H1 (cell line): Measurements from ENCODE around the gene ESYT2. TPM values are rescaled to one million over a fixed set of nuclear protein-coding genes. Genes with fewer than 3 reads are reported as not detected.

ENCODE experiments used
- CTCF ChIA-PET: fragments of 300-600 bp; sonication (Branson Sonifier 250); formaldehyde crosslinking; loops from one replicate; lab custom pipeline; 2021; ENCODE audit not compliant: partially characterized antibody; lab: Charles Lee
- POLR2A ChIA-PET: fragments of 300-600 bp; sonication (Branson Sonifier 250); formaldehyde crosslinking; loops from one replicate; lab custom pipeline; 2021; ENCODE audit warnings: inconsistent platforms; ENCODE audit not compliant: partially characterized antibody; lab: Charles Lee
- DNase-seq, 2 experiments: peaks; one replicate each; pipeline versions ENCODE4 v3.0.0 to v3.0.0-alpha.2; 2010 to 2022; ENCODE audit warnings: low spot score in 2 of 2, low read depth in 1 of 2, mixed read lengths in 1 of 2
- FAIRE-seq: peaks from 2 replicates; lab custom pipeline; 2011; peaks lifted over from hg19 to GRCh38; lab: Jason Lieb, UNC
- H2AFZ ChIP-seq: 2 replicates; pipeline ENCODE4 v1.8.1; 2012; ENCODE audit warnings: low read length, inconsistent platforms
- H2AK5ac ChIP-seq: 2 replicates; pipeline ENCODE4 v1.6.1; 2013; ENCODE audit warnings: low read depth, low read length
- H2BK120ac ChIP-seq: replicated peaks from 2 replicates; pipeline ENCODE3; 2013; ENCODE audit warnings: low read depth, low read length, inconsistent platforms
- H2BK12ac ChIP-seq: 2 replicates; pipeline ENCODE4 v1.6.1; 2013; ENCODE audit warnings: low read depth, low read length
- H2BK15ac ChIP-seq: 2 replicates; pipeline ENCODE4 v1.6.1; 2013; ENCODE audit warnings: low read length
- H2BK20ac ChIP-seq: 2 replicates; pipeline ENCODE4 v1.6.1; 2013; ENCODE audit warnings: low read length
- H2BK5ac ChIP-seq: 2 replicates; pipeline ENCODE4 v1.6.1; 2013; ENCODE audit warnings: low read depth, low read length
- H3K14ac ChIP-seq: 2 replicates; pipeline ENCODE4 v1.6.1; 2013; ENCODE audit warnings: inconsistent platforms; ENCODE audit not compliant: insufficient read length
- H3K18ac ChIP-seq: 2 replicates; pipeline ENCODE4 v1.6.1; 2013; ENCODE audit warnings: low read length; ENCODE audit errors: extremely low read depth
- H3K23ac ChIP-seq: 2 replicates; pipeline ENCODE4 v1.6.1; 2013; ENCODE audit warnings: inconsistent platforms; ENCODE audit not compliant: insufficient read length
- H3K23me2 ChIP-seq: 2 replicates; pipeline ENCODE4 v1.6.1; 2013; ENCODE audit warnings: low read depth, low read length
- H3K27ac ChIP-seq: 2 replicates; pipeline ENCODE4 v1.6.1; 2011; ENCODE audit warnings: low read depth, low read length, inconsistent platforms
- H3K27me3 ChIP-seq, 4 experiments: replicated peaks in 1 of 4; 1 replicate in 1 of 4; 2 replicates in 3 of 4; pipeline versions ENCODE4 v1.6.1 to v1.8.1; 2011 to 2013; ENCODE audit warnings: low read length in 3 of 4, mild to moderate bottlenecking in 3 of 4, inconsistent platforms in 2 of 4, mixed read lengths in 2 of 4, moderate library complexity in 1 of 4; ENCODE audit not compliant: control insufficient read depth in 3 of 4, insufficient read depth in 3 of 4; ENCODE audit errors: extremely low read depth in 1 of 4
- H3K36me3 ChIP-seq, 4 experiments: 2 replicates each; pipeline versions ENCODE4 v1.6.1 to v1.8.1; 2011 to 2013; ENCODE audit warnings: mild to moderate bottlenecking in 4 of 4, low read length in 3 of 4, moderate library complexity in 2 of 4, control low read depth in 1 of 4, inconsistent platforms in 1 of 4; ENCODE audit not compliant: insufficient read depth in 4 of 4, control insufficient read depth in 2 of 4
- H3K4ac ChIP-seq: replicated peaks from 2 replicates; pipeline ENCODE3; 2013; ENCODE audit warnings: low read length, low read depth, mixed read lengths, inconsistent platforms; ENCODE audit not compliant: insufficient read length
- H3K4me1 ChIP-seq, 4 experiments: replicated peaks in 1 of 4; 1 replicate in 1 of 4; 2 replicates in 3 of 4; pipeline versions ENCODE4 v1.6.1 to v1.8.1; 2011 to 2013; ENCODE audit warnings: low read length in 3 of 4, inconsistent platforms in 2 of 4, mixed read lengths in 1 of 4; ENCODE audit not compliant: insufficient read depth in 4 of 4, control insufficient read depth in 3 of 4
- H3K4me2 ChIP-seq, 2 experiments: 2 replicates each; pipeline versions ENCODE4 v1.6.1 to v1.8.1; 2011 to 2013; ENCODE audit warnings: low read depth in 2 of 2, low read length in 2 of 2, control low read depth in 1 of 2, inconsistent platforms in 1 of 2, mild to moderate bottlenecking in 1 of 2; ENCODE audit not compliant: insufficient read depth in 1 of 2
- H3K4me3 ChIP-seq, 4 experiments: fragments of 200-600, 300-600 bp in 1 of 4; sonication (generic), shearing (Covaris generic), sonication (Bioruptor Twin) in 1 of 4; 2 replicates each; pipeline versions ENCODE4 v1.5.1 to v1.8.1; 2011 to 2016; ENCODE audit warnings: low read length in 4 of 4, low read depth in 3 of 4, control low read depth in 2 of 4, inconsistent platforms in 2 of 4, mild to moderate bottlenecking in 2 of 4, mixed read lengths in 1 of 4, moderate library complexity in 1 of 4; ENCODE audit not compliant: insufficient read depth in 2 of 4; ENCODE audit errors: extremely low read depth in 1 of 4
- H3K56ac ChIP-seq: replicated peaks from 2 replicates; pipeline ENCODE3; 2013; ENCODE audit warnings: low read depth, mild to moderate bottlenecking, mixed read lengths, low read length, inconsistent platforms; ENCODE audit not compliant: insufficient read length
- H3K79me1 ChIP-seq: 2 replicates; pipeline ENCODE4 v1.6.1; 2013; ENCODE audit warnings: low read depth, low read length, control low read depth
- H3K79me2 ChIP-seq, 2 experiments: 2 replicates each; pipeline versions ENCODE4 v1.6.1 to v1.8.1; 2012 to 2013; ENCODE audit warnings: low read length in 2 of 2, mild to moderate bottlenecking in 2 of 2, inconsistent platforms in 1 of 2; ENCODE audit not compliant: insufficient read depth in 2 of 2, control insufficient read depth in 1 of 2
- H3K9ac ChIP-seq, 4 experiments: replicated peaks in 1 of 4; 1 replicate in 1 of 4; 2 replicates in 3 of 4; pipeline versions ENCODE4 v1.6.1 to v1.8.1; 2011 to 2013; ENCODE audit warnings: low read depth in 3 of 4, low read length in 3 of 4, control low read depth in 2 of 4, mild to moderate bottlenecking in 2 of 4, moderate library complexity in 2 of 4, inconsistent platforms in 1 of 4; ENCODE audit errors: extremely low read depth in 1 of 4
- H3K9me3 ChIP-seq, 2 experiments: 2 replicates each; pipeline versions ENCODE4 v1.6.1 to v1.8.1; 2012 to 2013; ENCODE audit warnings: mild to moderate bottlenecking in 2 of 2, moderate library complexity in 2 of 2, control low read depth in 1 of 2, inconsistent platforms in 1 of 2, low read depth in 1 of 2, low read length in 1 of 2, mixed read lengths in 1 of 2; ENCODE audit not compliant: insufficient read depth in 2 of 2
- H4K20me1 ChIP-seq, 2 experiments: replicated peaks in 1 of 2; 2 replicates each; pipeline versions ENCODE3 to v1.8.1; 2011 to 2013; ENCODE audit warnings: inconsistent platforms in 2 of 2, low read length in 2 of 2, mild to moderate bottlenecking in 1 of 2; ENCODE audit not compliant: insufficient read depth in 2 of 2, control insufficient read depth in 1 of 2
- H4K5ac ChIP-seq: 2 replicates; pipeline ENCODE4 v1.6.1; 2013; ENCODE audit warnings: low read length, low read depth, mixed read lengths, inconsistent platforms; ENCODE audit not compliant: insufficient read length
- H4K8ac ChIP-seq: 2 replicates; pipeline ENCODE4 v1.8.0; 2013; ENCODE audit warnings: mild to moderate bottlenecking, moderate library complexity, low read length, inconsistent platforms; ENCODE audit not compliant: insufficient read depth; ENCODE audit errors: extremely low read depth
- H4K91ac ChIP-seq: replicated peaks from 2 replicates; pipeline ENCODE3; 2013; ENCODE audit warnings: low read length, mixed read lengths, inconsistent platforms; ENCODE audit not compliant: insufficient read length
- ASH2L ChIP-seq: fragments of 200-600, 300-600 bp; sonication (generic); IDR thresholded peaks from one replicate; pipeline ENCODE4 v1.7.1; 2017; ENCODE audit warnings: low read length
- POLR2AphosphoS5 ChIP-seq: IDR thresholded peaks from 2 replicates; pipeline ENCODE4 v1.6.1; 2011; ENCODE audit warnings: low read depth, low read length
- RFX5 ChIP-seq: IDR thresholded peaks from 2 replicates; pipeline ENCODE4 v1.6.1; 2011; ENCODE audit warnings: low read depth, low read length, improper control_type of control experiment, borderline replicate concordance
- SIN3A ChIP-seq, 2 experiments: IDR thresholded peaks in 1 of 2; conservative IDR thresholded peaks in 1 of 2; 2 replicates each; pipeline ENCODE4 v1.6.1; 2011 to 2012; ENCODE audit warnings: low read length in 2 of 2, improper control_type of control experiment in 1 of 2, low read depth in 1 of 2, mild to moderate bottlenecking in 1 of 2
- TCF12 ChIP-seq: IDR thresholded peaks from 2 replicates; pipeline ENCODE4 v1.6.1; 2011; ENCODE audit warnings: low read depth, mild to moderate bottlenecking, low read length
- TEAD4 ChIP-seq: IDR thresholded peaks from 2 replicates; pipeline ENCODE4 v1.6.1; 2012; ENCODE audit warnings: low read depth, low read length, inconsistent platforms, mixed read lengths
- WGBS, 2 experiments: shearing (Covaris generic) in 1 of 2; methylation state at CpG; one replicate each; pipeline versions ENCODE4 v1.1.6 to v1.1.7; 2013 to 2015; ENCODE audit warnings: low lambda C conversion rate in 2 of 2, mixed read lengths in 2 of 2, inconsistent platforms in 1 of 2, low coverage in 1 of 2, missing lambda C conversion rate in 1 of 2; ENCODE audit not compliant: insufficient replicate concordance in 2 of 2, insufficient coverage in 1 of 2, insufficient read length in 1 of 2; ENCODE audit errors: extremely low coverage in 1 of 2, missing lambda C conversion rate in 1 of 2; 5-methylcytosine and 5-hydroxymethylcytosine counted together
- polyA plus RNA-seq, 7 experiments: library from polyadenylated mRNA; depleted of rRNA in 3 of 7; stranded (reverse) in 5 of 7; unstranded in 2 of 7; fragments of >200 nt in 5 of 7; fragments of 200-250 nt in 2 of 7; gene quantifications; 1 replicate in 5 of 7; 2 replicates in 1 of 7; 4 replicates in 1 of 7; pipeline versions ENCODE4 v1.2.1 to v1.2.3, GENCODE V29; 2011 to 2013; ENCODE audit warnings: missing spikeins in 2 of 7, mixed read lengths in 2 of 7
- total RNA-seq: library from RNA; stranded (reverse); fragmentation: NEBNext Ultra II Directional; extraction: Animal tissue kit (Norgen Biotek cat#: 25700); gene quantifications from 2 replicates; pipeline ENCODE4 v1.2.1, GENCODE V29; 2021

The ESYT2 gene
- total and polyA plus RNA-seq, 2 of the 8 experiments (the other 6 are each of a cell fraction or from before 2014, with no cell fraction given): 27.0 to 37.5 TPM

DNA sequence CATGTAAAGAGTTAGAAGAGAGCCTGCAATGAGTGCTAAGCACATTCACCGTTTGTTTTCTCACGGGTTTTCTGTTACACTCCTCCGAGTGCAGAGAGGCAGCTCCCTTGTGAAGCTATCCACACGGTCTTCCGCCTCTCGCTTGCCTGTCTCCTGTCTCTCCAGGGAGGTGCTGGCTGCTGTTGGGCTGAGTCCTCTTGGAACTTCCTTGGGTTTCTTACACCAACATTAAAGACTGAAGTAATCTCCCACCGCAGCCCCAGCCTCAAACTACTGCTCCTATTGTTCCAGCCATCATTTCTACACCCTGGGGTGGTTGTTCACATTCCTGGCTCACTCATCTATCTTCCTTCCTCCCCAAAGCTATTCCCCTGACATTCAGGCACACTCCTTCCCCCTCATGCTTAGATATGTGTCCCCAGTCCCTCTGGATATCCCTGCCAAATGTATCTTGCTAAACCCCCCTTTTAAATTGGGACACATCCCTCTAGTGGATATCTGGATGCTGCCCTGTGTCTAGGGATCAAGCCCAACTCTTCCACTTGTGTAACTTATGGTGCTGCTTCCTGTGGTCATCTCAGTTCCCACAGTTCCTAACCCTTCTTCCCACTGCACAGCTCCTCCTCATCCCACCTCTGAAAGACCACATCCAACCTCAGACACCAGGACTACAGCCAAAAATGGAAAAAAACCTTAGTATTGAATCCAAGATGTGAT lies 14.1 kb downstream of the ESYT2 start:
- FAIRE-seq (no peak), DNase-seq (peak in 1 of 2 experiments; percentile 48)
- no peak overlapping the region; the same call in 1 of the 2 replicates for H2BK20ac ChIP-seq
- no peak overlapping the region for H3K23ac ChIP-seq
- TF ChIP-seq ASH2L (peak; percentile 46), TEAD4 (0 out of 2 replicates have a peak, but pooled peaks have one; percentile 8), POLR2AphosphoS5 (no peak), RFX5 (no peak), TCF12 (no peak), SIN3A (conservative IDR thresholded peaks at IDR 0.05 in 1 of 2, IDR thresholded peaks at IDR 0.05 in 1 of 2; ENCODE audit: low read depth in 1 of 2, low read length in 2 of 2) (no peak)
- no peak overlapping the region for H3K27ac ChIP-seq
- no peak overlapping the region for H4K91ac ChIP-seq
- ChIA-PET CTCF (interaction anchor here (0.9 to 1.9 kb wide), 5 partner anchors 9 to 162 kb away, joined by 3 to 6 read pairs (median 4); partner anchors contain the start of gene ESYT2), POLR2A (interaction anchor here (0.6 to 2.0 kb wide), 4 partner anchors 9 to 119 kb away, joined by 3 to 8 read pairs (median 6); partner anchors contain the start of gene ESYT2)
- H3K36me3 ChIP-seq: no peaks in the 10 kb centered on the region
- no peak overlapping the region; the same call in 1 of the 2 replicates for H2BK12ac ChIP-seq
- peaks cover 3 to 7% of the 10 kb centered on the region in 2 experiments for H4K20me1 ChIP-seq
- H3K4me3 ChIP-seq: peak overlapping the region in 1 of 4 experiments; percentile 12; a peak in 1 of 8 replicates
- peaks cover 17 to 26% (median 22%) of the 10 kb centered on the region in 4 experiments for H3K4me1 ChIP-seq
- peaks cover 13% of the 10 kb centered on the region; the same call in 1 of the 2 replicates for H3K79me1 ChIP-seq
- H2AFZ ChIP-seq: no peak overlapping the region
- H3K14ac ChIP-seq: no peak overlapping the region
- H3K4ac ChIP-seq: no peak overlapping the region
- no peak overlapping the region for H2BK120ac ChIP-seq
- H3K56ac ChIP-seq: no peak overlapping the region
- H4K8ac ChIP-seq: no peak overlapping the region
- H3K27me3 ChIP-seq: no peaks in the 10 kb centered on the region; a peak in 1 of 7 replicates
- H2BK5ac ChIP-seq: no peak overlapping the region
- no peak overlapping the region for H3K9ac ChIP-seq
- peak overlapping the region; percentile 17; the same call in 1 of the 2 replicates for H3K18ac ChIP-seq
- peaks cover 4 to 90% of the 10 kb centered on the region in 2 experiments; a peak in 3 of 4 replicates for H3K79me2 ChIP-seq
- no peaks in the 10 kb centered on the region for H3K23me2 ChIP-seq
- H2BK15ac ChIP-seq: no peak overlapping the region; the same call in 1 of the 2 replicates
- no peak overlapping the region; the same call in 1 of the 2 replicates for H2AK5ac ChIP-seq
- H3K4me2 ChIP-seq: peak overlapping the region; percentile 39 to 50
- WGBS, 2 experiments: 60% methylated on average over 7 of the region's 7 CpGs; no CpG with 5 or more reads in 1 of the 2 experiments
- H3K9me3 ChIP-seq: no peaks in the 10 kb centered on the region
- H4K5ac ChIP-seq: no peak overlapping the region
